Fibroblast of skin of abdomen (primary cell): ENCODE results near the gene RHOB.
"Not testable (repeated sequence)": the region's sequence is repeated elsewhere in the genome, so short reads cannot be mapped to it uniquely, and the experiment has no call there.

ENCODE experiments used
- DNase-seq: peaks from one replicate; pipeline ENCODE4 v3.0.0-alpha.2; 2013

RHOB gene

GRCh38 chr2:20454036-20454981 lies 7.4 kb downstream of the RHOB start:
- no peak for DNase-seq

GRCh38 chr2:20455076-20455587 lies 8.3 kb downstream of the RHOB start:
- DNase-seq: no peak

DNA sequence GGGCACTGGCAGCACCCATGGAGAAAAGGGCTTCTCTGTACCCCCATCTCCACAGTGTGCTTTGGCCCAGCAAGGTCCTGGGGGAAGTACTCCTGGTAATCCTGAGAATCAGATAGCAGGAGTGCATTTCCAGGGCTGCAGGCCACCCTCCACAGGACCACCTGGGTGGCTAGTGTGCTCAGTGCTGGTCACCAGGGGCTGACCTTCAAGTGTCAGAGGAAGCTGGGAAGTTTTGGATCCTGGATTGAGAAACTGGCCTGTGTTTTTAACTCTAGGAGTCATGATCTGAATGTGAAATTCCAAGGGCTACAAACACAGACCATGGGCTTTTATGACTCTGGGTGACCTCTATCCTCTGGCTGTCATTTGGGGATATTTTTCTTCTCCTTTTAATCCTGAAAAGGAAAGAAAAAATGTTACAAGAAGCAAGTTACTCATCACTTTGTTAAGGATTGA lies 9.3 kb downstream of the RHOB start:
- no peak for DNase-seq

DNA sequence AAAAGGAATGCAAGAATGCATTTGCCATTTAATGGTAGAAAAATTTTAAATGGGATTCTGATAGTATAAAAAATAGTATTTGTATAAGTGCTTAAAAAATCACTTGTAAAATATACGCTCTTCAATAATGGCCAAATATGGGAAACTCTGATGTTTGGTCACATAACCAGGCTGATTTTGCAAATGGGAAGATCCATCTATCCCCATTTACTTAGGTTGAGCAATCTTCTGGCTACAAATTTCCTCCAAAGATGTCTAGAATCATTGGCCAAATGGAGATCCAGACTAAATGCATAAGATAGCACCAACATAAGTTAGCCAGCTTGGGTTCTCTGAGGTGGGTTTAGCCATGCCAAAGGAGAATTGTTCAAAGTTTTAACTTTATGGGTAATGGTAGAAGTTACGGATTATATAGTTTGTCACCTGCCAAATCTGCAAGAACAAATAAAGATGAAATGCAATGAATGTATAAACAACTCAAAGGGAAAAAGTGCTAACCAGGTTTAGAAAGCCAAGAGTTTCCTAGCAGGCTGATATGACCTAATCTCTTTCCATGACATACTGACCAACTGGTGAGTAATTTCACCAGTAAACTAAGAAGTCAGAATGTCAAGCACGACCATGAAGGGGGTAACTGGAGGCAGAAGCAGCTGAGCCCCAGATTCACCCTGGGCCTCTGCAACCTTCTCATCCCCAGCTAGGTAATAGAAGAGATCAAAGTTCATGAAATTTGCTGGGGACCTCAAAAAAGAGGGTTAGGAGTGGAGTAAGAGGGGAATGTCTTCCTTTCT lies 10.0 kb downstream of the RHOB start:
- DNase-seq: no peak

DNA sequence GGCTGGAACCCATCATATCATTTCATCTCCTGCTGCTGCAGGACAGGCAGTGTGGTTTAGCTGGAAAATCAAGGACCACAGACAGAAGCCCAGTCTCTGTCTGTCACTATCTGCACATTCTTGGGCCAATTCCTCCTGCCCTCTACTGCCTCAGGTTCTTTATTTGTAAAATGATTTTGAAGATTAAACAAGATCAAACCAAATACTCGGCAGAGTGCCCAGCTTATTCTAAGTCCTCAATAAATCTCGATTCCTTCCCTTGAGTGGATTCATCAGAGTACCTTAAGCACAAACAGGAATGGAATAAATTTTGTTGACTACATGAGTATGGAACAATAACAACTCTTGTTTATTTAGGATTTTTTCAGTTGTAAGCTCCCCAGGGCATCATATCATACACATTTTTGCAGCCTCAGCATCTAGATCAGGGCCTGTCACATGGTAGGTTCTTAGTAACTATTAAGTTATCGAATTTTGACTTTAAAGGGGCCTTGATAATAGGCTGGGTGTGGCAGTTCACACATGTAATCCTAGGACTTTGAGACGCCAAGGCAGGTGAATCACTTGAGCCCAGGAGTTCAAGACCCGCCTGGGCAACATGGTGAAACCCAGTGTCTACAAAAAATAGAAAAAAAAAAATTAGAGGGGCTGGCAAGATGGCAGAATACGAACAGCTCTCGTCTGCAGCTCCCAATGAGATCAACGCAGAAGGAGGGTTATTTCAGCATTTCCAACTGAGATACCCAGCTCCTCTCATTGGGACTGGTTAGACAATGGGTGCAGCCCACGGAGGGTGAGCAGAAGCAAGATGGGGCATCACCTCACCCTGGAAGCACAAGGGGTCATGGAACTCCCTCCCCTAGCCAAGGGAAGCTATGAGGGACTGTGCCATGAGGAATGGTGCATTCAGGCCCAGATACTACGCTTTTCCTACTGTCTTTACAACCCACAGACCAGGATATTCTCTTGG lies 11.1 kb downstream of the RHOB start:
- no peak for DNase-seq

- DNase-seq: not testable (repeated sequence)
Observed at GRCh38 chr2:20458737-20459484, 12.0 kb downstream of the RHOB start.

DNA sequence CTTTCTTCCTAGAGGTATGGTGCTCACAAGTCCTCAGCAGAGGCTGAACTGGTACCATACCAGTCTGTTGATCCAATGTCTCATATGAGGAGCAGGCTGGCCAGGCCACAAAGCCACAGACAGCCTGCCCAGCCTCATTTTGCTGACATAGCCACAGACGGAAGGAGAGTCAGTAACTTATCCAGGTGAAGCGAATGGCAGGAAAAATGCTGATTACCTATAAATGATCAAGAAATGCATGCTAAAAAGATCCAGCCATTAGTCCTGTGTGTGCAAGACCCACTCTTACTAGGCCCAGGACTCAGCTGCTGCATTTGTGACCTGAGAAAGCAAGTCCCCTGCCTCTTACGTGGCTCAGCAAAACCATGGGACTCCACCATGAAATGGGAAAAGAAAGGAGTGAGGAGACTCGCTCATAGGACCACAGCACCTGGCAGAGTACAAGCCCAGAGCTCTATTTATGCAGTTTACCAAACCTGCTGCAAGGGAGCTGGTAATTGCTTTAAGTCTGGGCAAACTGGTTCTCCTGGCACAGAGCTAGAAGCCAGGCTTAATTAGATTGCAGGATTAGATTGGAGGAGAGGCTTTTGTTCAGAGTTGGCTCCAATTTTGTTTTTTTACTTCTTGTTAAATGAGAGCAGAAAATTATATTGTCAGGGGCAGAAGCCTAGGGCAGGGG lies 19.0 kb downstream of the RHOB start:
- DNase-seq: no peak

DNA sequence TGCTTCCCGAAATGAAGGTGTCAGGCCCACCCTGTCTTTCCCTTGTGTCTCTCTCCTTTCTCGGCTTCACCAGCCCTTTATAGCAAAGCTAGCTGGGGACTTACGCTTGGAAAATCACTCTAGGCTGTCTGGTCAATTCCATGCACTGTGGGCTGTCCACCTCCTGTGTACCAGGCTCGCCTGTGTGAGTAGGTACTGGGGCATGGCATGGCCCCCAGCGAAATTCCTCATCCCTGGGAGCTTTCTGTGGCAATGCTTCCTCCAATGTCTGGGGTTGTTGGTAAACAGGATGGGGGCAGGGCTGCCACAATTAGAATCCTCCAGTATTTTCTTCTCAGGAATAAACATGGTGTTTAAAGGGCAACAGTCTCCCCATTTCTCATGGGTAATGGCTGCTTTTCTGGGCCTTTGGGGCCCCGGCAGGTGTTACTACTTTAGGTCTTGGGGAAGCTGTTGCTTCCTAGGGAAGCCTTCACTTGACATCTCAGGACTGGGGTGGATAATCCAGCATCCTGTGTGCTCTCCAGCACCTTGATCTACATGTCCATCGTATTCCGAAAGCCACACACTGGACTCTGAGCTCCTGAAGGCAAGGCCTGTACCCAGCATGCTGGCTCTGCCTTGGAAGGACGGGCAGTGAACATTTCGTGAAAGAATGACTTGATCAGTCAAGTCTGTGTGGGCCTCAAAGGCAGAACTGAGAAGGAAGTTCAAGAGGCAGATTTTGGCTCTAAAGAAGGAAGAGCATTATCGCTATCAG lies 21.1 kb downstream of the RHOB start:
- no peak for DNase-seq

- no peak for DNase-seq
Observed at GRCh38 chr2:20468549-20469500, 22.0 kb downstream of the RHOB start.

GRCh38 chr2:20469595-20469994 lies 22.7 kb downstream of the RHOB start:
- no peak for DNase-seq

- no peak for DNase-seq
Observed at GRCh38 chr2:20470211-20470610, 23.3 kb downstream of the RHOB start.

GRCh38 chr2:20471148-20471547 lies 24.3 kb downstream of the RHOB start:
- no peak for DNase-seq

- no peak for DNase-seq
Observed at GRCh38 chr2:20471902-20472559, 25.2 kb downstream of the RHOB start.

DNA sequence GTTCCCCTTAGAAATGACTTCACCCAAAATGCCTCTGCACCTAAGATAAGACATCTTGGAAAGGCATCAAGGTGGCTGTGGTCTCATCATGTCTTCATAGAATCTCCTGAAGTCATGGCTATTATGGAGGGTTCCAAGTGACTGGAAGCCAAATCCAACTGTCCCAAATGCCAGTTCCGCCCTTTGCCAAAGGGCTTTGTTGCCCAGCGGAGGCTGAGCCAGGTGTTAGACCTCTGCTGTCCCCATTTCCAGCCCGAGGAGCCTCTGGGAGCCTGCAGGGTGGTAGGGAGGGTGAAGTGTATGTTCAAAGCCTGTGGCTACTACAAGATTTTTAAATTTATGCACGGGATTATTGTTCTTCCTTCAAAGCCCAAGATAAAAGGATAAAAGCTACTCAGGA lies 25.7 kb downstream of the RHOB start:
- DNase-seq: no peak

DNA sequence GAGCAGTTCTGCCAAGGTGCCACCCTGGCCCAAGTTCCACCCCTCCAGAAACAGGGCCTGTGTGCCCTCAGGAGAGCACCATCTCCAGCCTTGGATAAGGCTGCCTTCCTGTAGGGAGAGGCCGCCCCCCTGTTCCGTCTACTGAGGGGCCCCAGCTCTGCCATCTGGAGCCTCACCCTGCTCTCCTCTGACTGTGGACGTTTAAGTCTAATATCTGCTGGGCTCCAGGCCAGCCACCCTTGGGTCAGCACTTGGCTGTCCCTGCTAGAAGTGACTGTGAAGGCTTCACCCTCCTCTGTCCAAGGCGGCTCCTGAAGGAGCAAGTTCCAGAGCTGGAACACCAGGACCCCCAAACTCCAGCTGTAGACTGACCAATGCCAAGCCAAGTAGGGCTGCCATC lies 26.3 kb downstream of the RHOB start:
- no peak for DNase-seq

DNA sequence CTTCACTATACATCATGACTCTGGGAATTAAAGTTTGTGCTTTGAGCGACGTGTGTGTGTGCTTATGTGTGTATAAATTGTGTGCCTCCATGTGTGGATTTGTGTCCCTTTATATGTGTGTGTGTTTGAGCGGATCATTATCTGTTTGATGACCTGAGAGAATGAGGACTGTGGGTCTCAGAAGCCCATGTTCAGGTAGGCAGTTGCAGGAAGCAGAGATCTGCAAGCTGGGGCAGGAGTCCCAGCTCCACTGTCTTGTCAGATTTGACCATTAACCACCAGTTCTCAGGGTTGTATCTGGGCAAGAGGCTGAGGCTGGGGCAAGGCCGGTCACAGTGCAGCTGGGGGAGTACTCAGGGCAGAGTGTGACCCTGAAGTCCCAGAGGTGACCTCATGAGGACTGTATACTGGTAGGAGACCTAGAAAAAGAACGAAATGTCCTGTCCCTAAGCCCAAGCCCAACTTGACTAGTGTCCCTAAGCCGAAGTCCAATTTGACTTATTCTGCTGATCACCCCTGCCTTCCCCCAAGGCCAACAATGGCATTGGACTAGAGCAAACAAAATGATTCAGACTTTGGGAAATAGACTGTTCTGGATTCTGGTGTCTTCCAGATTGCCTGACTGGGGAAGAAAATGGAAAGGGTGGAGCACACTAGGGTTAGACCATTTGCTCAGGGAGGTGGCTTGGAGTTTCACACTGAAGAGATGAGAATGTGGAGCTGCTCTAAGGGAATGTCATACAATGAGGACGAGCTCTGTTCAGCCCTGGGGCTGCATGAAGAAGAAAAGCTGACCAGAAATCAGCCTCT lies 28.1 kb downstream of the RHOB start:
- DNase-seq: no peak

DNA sequence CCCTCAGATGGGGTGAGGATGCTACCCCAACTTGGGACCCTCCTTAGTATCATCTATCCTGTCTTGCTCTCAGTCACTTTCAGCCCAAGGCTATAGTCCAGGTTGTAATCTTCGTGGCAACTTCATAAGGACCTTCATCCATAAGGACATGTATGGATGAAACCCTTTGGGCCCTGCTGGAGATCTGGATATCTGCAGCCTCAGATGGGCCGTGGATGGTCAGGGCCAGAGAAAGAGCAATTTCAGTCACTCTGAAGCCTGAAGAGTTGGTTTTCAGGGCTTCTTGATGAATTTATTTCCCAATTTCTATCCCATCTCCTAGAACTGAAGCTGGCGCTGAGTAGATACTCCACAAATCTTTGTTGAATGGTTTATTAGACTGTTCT lies 28.7 kb downstream of the RHOB start:
- no peak for DNase-seq
